HG02852 (cell line): Measurements from ENCODE around the gene CFAP299.
A peak's percentile ranks its signal among the peaks of the same experiment; 100 is the strongest.
"Not testable (repeated sequence)": the region's sequence is repeated elsewhere in the genome, so short reads cannot be mapped to it uniquely, and the experiment has no call there.

Source experiments
- ATAC-seq: cut with Tn5 transposase; IDR thresholded peaks from one replicate; pipeline ENCODE4 v1.9.1; 2021; ENCODE audit warnings: mild to moderate bottlenecking, moderate library complexity; ENCODE audit not compliant: unreplicated experiment

Gene CFAP299

DNA sequence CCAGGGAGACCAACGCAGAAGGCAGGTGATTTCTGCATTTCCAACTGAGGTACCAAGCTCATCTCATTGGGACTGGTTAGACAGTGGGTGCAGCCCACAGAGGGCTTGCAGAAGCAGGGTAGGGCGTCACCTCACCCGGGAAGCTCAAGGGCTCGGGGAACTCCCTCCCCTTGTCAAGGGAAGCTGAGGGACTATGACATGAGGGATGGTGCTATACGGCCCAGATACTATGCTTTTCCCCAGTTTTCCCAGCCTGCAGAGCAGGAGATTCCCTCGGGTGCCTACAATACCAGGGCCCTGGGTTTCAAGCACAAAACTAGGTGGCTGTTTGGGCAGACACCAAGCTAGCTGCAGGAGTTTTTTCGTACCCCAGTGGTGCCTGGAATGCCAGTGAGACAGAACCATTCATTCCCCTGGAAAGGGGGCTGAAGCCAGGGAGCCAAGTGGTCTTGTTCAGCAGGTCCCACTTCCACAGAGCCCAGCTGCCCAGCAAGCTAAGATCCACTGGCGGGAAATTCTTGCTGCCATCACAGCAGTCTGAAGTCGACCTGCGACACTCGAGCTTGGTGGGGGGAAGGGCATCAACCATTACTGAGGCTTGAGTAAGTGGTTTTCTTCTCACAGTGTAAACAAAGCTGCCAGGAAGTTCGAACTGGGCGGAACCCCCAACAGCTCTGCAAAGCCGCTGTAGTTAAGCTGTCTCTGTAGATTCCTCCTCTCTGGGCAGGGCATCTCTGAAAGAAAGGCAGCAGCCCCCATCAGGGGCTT is 103.9 kb downstream of the CFAP299 start:
- ATAC-seq, result not testable (repeated sequence)

DNA sequence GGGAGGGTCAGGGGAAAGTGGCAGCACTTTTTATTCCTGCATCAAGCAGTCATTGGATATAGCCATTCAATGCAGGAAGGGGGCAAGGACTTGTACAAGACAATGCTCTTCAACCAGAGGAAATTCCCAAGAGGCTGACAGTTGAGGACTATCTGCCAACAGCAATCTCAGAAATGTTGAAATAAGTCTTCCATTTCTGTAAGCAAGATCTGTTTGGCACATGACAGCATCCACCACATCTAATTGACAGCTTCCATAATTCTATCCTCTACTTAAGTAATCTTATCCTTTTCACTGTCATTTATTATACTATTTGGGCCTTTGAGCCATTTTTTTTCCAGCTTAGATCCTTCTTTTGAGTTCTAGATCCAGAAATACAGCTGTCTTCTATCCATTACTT is 110.7 kb downstream of the CFAP299 start:
- no peak for ATAC-seq

DNA sequence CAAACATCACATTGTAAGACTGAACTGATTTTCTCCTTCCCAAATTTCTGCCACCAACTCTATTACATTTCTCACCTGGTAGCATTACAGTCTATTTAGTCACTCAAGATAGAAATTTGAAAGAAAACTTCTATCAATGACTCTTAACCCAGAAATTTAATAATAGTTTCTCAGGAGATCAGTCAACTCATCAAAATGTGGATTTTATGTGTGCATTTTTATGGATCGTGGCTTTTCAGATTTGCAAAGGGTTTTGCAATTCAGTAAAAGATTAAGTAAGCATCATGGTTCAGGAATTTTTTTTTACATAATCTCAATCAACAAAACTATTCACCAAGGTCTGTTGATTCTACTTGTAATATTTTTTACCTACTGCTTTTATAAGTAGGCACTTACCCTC is 111.1 kb downstream of the CFAP299 start:
- ATAC-seq, result no peak

DNA sequence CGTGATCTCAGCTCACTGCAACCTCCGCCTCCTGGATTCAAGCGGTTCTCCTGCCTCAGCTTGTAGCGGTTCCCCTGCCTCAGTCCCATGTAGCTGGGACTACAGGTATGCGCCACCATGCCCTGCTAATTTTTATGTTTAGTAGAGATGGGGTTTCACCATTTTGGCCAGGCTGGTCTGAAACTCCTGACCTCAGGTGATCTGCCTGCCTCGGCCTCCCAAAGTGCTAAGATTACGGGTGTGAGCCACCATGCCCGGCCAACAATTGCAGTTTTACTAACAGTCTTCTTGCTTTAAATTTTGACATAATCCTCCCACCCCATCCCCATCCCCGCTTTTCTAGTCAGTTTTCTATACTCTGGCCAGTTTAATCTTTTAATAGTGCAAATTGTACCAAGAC is 112.0 kb downstream of the CFAP299 start:
- no peak for ATAC-seq

DNA sequence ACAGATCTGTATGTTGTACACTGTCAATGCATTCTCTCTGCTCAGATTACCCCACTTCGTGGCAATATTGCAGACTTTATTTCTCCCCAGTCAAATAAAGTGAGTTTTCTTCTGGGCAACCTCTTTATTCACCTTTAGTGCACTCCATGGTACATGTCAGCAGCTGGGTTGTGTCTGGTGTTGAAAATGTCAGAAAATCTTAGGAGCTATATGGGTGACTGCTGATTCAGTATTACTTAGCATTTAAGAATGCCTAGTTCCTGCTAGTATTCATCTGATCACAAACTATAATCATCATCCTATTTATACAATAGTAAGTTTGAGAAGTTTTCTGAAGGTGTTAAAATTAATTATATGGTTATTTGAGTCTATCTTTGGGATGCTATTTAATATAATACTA is 112.5 kb downstream of the CFAP299 start:
- ATAC-seq, result no peak

DNA sequence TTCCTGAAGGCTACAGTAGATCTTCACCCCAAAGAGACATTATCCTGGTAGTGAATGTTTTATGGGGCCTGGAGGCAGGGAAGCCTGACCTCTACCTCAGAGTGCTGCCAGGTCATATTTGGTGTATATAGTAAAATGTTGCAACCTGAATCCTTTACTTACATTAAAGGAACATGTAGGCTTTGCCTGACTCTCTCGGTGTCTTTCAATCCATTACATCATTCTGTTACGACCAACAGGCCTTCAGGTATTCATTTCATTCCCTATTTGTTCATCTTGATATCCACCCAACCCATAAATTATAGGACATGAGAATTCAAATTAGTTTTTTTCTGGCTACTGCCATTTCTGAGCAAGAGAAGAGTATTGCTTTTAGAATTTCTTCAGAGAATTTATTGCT is 116.5 kb downstream of the CFAP299 start:
- no peak for ATAC-seq

DNA sequence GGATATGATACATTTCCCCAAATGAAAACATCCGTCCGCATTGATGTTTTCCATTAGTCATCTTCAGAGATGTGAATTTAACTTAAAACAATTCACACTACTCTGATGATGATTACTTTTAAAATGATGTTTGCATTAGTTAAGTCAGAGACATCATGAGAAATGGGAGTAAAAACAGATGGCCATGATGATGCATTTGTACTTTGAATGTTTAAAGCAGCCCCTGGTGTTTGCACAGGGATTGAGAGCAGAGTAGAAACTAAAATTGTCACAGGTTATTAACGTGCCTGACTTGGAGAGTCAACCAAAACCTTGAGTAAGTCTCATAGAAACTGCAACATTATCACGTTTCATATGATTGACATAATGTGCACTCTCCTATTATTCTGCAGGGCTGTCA is 117.2 kb downstream of the CFAP299 start:
- no peak for ATAC-seq

DNA sequence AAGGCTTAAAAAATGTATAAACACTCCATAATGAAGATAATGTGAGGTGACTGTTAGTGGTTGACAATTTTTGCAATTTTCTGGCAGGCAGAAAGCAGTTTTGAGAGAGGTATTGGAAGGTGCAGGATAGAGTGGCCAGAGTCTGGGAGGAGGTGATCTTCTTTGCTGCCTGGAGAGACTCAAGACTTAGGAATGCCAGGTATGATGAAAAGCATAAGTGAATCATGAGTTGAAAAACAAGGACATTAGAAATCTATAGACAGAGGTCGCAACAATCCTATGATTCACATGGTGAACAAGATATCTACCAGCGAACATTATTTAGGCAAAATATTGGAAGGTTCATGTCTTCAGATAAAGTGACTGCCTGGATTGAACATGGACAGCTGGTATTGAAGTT is 118.5 kb downstream of the CFAP299 start:
- ATAC-seq, result no peak

DNA sequence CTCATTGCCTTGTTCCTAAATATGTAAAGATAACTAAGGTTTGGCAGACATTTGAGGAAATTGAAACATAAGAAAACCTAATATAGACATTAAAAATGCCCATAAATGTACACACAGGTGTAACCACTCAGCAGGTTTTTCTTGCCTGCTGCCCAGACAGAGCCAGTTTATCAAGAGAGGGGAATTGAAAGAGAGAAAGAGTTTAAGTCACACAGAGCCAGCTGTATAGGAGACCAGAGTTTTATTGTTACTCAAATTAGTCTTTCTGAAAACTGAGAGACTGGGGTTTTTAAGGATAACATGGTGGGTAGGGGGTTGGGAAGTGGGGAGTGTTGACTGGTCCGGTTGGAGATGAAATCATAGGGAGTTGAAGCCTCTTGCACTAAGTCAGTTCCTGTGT is 119.0 kb downstream of the CFAP299 start:
- no peak for ATAC-seq

DNA sequence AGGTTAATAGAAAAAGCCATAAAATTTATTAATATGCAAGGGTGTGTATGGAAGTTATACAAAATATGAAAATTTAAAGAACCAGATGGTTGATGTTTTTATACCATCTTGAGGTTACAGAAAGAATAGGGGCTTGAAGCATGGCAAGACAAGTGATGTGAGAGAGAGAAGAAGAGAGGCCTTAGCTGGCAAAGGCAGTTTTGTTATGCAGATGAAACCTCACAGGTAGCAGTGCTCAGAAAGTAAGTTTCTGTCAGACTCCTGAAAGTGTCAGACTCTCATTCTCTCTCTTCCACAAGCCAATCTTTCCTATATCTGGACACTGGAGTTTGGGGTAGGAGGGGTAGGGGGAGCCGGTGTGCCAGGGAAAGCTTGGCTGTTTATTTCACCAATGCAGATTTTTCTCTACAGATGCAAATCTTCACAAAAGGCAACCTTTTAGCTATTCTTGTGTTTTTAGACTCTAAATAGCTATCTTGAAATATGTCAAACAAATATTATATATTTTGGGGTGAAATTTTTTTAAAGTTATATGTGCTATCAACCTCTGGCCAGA is 124.5 kb downstream of the CFAP299 start:
- ATAC-seq, result no peak

DNA sequence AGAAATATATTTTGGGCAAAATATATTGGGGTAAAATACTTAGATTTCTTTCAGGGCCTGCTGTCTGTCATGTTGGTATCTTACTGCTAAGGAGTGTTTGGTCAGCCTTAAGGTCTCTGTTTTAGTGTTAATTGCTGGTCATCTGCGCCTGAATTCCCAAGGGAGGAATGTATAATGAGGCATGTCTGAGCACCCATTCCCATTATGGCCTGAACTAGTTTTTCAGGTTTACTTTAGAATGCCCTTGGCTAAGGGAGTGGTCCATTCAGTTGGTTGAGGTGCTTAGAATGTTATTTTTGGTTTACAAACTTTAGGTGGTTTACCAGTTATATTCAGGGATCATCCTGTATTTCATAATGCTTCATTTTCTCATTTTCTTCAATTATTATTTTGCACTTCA is 125.9 kb downstream of the CFAP299 start:
- ATAC-seq, result no peak

DNA sequence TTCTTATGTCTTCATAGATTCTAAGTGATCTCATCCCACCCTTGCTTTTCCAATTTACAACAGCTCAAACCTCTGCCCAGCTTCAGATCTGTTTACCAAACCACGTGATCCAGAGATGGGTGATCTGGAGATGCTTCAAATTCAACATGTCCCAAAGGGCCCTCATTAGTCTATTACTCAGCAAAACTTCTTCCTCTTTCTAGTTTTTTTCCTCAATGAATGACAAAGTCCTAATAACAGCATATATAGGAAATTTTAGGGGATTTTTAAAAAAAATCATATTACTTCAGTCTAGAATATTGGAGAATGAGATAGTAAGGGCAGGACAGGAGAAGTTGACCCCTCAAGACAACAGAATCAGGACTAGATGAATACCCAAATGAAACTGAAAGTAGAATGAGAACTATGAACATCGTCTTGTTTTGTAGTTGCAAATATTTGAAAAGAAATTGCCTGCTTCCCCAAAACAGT is 127.1 kb downstream of the CFAP299 start:
- ATAC-seq, result peak; percentile 75

DNA sequence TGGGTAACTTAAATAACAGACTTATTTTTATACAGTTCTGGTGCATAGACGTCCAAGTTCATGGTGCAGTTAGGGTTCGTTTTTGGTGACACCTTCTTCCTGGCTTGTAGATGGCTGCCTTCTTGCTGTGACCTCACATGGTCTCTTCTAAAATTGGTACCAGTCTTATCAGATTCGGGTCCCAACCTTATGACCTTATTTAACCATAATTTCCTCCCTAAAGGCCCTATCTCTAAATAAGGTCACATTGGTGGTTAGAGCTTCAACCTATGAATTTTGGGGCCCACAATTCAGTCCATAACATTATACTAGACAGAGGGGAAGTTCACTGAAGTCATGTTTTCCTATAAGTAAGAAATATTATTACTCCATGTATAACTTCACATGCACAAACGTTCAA is 128.0 kb downstream of the CFAP299 start:
- ATAC-seq, result no peak

DNA sequence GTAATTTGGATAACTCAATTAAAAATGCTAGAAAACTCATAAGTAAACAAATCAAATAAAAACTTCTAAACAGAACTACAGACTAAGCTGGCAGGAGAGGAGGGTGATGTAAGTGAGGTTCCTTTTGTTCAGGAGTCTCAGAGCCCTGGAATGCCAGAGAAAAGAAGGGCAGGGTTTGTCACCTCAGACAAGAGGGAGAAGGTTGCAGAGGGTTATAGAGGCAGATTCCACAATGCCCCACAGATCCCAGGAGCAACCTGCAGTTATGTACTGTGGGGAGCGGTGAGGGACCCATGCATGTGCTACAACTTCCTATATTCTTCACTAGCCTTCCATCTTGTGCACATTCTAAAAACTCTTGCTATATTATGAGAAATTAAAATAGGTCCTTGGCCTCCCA is 129.7 kb downstream of the CFAP299 start:
- no peak for ATAC-seq

DNA sequence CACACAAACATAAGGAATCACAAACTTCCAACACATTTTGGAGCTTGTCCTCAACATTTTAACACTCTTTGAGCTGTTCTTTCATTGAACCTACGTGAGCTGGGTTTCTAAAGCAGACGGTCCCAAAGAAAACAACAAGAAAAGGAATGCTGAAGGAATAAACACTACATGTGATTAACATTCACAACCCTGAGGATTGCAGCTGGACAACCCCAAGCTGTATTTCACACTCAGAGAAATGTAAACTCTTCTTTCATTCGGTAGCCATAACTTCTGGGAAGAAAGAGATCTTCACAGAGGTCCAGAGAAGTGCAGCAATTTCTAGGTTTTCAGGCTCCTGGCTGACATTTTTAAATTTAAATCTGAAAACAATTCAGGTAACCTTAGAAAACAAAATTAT is 130.2 kb downstream of the CFAP299 start:
- ATAC-seq, result no peak

DNA sequence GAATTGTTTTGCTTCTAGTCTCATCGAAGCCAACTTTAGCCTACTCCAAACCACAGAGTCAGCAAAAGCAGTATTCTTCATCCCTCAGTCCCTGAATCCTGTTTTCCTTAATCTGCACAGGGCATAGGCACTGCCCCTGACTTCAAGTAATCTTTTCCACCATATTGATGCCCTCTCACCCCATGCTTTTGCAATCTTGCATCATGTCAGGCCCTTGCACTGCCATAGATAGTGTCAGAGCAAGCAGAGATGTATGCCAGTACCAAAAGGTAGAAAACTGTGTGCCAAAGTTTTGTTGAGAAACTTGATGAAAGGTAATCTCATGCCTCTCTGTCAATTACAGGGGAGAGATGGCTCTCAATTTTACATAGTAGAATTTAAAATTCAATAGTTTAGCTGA is 131.1 kb downstream of the CFAP299 start:
- ATAC-seq, result no peak

DNA sequence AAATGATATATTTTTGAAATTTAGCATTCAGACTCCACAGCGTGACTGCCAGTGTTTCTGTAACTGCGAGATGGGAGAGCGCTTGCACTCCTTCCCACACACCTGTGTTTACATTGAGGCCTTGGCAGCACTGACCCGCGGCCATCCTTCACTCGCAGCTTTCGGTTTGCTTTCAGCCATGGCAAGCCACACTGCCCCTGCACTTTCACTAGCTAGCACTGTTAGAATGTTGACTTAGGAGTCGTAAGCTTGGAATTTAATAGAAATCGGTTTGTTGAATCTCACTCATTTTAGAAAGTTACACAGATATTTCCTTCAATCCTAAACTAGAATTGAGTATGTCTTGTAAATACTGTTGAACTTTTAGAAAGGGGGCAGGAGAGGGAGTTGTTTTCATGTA is 136.2 kb downstream of the CFAP299 start:
- ATAC-seq, result no peak

DNA sequence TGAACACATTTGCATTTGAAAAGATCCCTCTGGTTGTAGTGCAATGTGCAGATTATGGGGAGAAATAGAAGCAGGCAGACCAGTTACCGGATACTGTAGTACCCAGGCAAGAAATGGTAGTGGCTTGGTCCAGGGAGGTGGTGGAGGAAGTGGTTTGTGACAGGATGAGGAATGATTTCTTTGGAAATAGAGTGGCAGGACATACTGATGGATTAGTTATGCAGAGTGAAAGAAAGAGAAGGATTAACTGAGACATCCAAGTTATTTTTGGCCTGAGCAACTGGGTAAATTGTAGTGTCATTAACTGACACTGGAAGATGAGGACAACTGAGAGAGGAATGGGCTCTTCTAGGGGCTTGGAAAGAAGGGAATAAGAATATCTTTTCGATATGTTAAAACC is 139.7 kb downstream of the CFAP299 start:
- ATAC-seq, result no peak

DNA sequence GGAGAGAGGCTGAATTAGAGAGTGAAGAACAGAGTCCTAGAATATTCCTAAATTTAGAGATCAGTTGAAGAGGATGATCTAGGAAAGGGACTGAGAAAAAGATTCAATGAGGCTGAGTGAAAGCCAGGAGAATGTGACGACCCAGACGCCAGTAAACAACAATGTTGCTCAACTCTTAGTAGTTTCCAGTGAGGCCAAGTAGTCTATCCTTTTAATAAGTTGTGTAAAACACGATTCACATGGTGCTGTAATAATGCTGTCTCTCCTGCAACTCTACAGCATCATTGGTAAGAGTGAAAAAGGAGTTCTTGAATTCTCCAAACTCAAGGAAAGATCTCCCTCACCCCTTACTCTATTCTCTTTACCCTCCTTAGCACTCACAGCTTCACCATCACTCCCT is 140.3 kb downstream of the CFAP299 start:
- ATAC-seq, result no peak

DNA sequence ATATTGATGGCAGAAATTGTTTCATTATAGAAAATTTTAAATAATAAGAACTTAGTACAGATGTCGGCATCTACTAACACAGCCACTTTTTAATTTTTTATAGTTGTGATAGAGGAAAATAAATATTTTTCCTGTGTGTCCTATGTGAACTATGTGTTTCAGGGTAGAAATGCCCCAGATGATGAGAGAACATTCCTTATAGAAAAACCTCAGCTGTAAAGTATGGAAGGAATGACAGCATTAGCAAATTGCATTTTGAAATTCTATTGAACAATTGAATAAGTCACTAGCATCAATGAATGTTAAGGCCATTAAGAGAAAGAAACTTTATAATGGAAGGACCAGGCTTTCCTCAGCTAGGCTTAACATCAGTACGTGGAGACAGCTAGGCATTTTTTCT is 149.2 kb downstream of the CFAP299 start:
- ATAC-seq, result no peak

DNA sequence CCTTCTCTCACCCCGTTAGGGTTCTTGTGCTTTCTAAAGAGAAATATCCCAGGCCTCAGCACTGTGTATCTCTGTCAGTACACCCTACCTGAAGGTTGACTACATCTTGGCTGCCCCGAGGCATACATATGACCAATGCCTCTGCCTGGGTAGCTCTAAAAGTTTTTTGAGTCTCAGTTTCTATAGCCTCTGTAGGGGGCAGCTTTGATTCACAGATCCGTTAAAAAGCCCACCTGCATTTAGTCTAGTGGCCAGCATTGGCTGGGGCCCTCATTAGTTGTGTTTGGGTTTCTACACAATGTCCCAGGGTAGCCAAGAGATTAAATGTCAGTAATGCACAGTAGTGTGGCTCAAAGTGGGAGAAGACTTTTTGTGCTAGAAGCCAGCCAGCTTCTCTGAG is 151.1 kb downstream of the CFAP299 start:
- no peak for ATAC-seq

DNA sequence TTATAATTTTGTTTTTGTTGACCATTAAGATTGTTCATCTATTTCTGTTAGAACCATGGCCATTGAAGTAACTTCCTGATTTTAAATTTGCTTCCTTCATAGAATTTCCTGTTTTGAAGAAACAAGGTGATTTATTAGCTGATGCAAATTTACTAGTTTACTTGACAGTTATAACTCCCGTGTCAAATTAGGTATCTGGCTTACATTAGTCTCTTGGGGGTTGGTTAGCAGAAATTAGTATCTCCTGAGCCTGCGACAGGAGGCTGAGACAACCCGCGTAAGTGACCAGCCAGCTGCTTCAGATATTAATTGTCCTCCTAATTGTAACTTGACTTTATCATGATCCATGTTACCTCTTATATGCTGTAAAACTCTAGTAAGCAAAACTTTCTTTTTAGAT is 154.3 kb downstream of the CFAP299 start:
- no peak for ATAC-seq

DNA sequence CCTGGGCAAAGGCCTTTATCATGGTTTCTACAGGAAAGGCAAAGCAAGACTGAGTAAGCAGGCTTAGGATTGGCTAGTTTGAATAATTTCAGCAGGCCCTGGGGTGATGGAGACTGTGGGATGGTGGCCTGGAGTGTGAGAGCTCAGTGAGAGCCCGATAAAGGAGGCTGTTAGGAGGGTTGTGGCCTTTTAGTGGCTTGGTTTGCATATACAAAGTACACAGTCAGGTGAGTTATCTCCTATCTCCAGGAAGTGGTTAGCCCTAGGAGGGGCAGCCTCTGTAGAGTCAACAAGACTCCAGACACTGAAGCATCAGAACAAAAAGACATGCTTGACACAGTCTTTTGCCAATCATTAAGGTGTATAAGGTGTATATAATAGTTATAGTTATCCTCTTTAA is 157.2 kb downstream of the CFAP299 start:
- no peak for ATAC-seq
